Pancreas (tissue), 10 donors: ENCODE measurements around the gene ST7. TPM values are rescaled to one million over a fixed set of nuclear protein-coding genes. Genes with fewer than 3 reads are reported as not detected.

Experiments used
- ATAC-seq, 4 donors: fragments of 200-7000 bp; cut with Tn5 transposase; one replicate each; pipeline versions ENCODE4 v1.8.0 to v1.9.1; 2020; ENCODE audit warnings: mild to moderate bottlenecking in 4 of 4, moderate library complexity in 4 of 4
- DNase-seq, 6 donors: peaks; one replicate each; pipeline ENCODE4 v3.0.0-alpha.2; 2020
- FAIRE-seq: peaks from 2 replicates; lab custom pipeline; 2012; peaks lifted over from hg19 to GRCh38; lab: Jason Lieb, UNC
- H3K27ac ChIP-seq, 4 donors: fragments of 200-600 bp; sonication (generic); 1 replicate in 3 of 4; 2 replicates in 1 of 4; pipeline versions ENCODE4 v1.5.0 to v1.8.0; 2020
- H3K27me3 ChIP-seq, 4 donors: fragments of 200-600 bp; one replicate each; pipeline ENCODE4 v1.8.0; 2021
- H3K36me3 ChIP-seq, 3 donors: fragments of 200-600 bp; sonication (generic) in 1 of 3; one replicate each; pipeline versions ENCODE4 v1.5.0 to v1.8.0; 2020 to 2021
- H3K4me1 ChIP-seq, 3 donors: fragments of 200-600 bp; one replicate each; pipeline ENCODE4 v1.8.0; 2021
- H3K4me3 ChIP-seq, 4 donors: fragments of 200-600 bp; sonication (generic) in 2 of 4; one replicate each; pipeline versions ENCODE4 v1.5.0 to v1.8.0; 2020 to 2021
- H3K9me3 ChIP-seq, 4 donors: fragments of 200-600 bp; one replicate each; pipeline ENCODE4 v1.8.0; 2021
- WGBS, 2 donors: extraction: QIAGEN DNeasy Blood & Tissue Kit; methylation state at CpG; one replicate each; pipeline ENCODE4 v1.1.7; 2013; 5-methylcytosine and 5-hydroxymethylcytosine counted together
- intact Hi-C, 3 donors: fragments of 100-400 bp; cut with DNase I; formaldehyde crosslinking; loops; one replicate each; pipeline versions ENCODE4 v1.11.1 to v1.14.2; 2022
- polyA plus RNA-seq, 2 donors: library from polyadenylated mRNA; stranded (reverse); fragments of 200-250 nt; gene quantifications; one replicate each; pipeline ENCODE4 v1.2.3, GENCODE V29; 2013
- total RNA-seq, 6 donors: library from RNA; stranded (reverse); fragmentation: NEBNext Ultra II Directional in 4 of 6; extraction: Animal tissue kit (Norgen Biotek cat#: 25700) in 4 of 6; gene quantifications; one replicate each; pipeline versions ENCODE4 v1.2.1 to v1.2.4, GENCODE V29; 2021 to 2023
- TF ChIP-seq, protein P1 (sequence below), 4 donors: fragments of 200-600 bp; sonication (generic) in 3 of 4; IDR thresholded peaks; one replicate each; pipeline versions ENCODE4 v1.5.0 to v1.8.0; 2021; ENCODE audit warnings: antibody characterized with exemption in 4 of 4
- donor health status: healthy with polysubstance abuse.
- donor health status: DM: no; HTN: no; CAD: no; lungs with moderate emphysema.
- donor health status: DM: no; HTN: no; CAD: no.
- donor health status: control.
- donor health status: control.
- donor health status: Bipolar disorder and iron deficiency.
- donor health status: DM: yes; HTN: yes; CAD: no.
- donor health status: DM: no; HTN: no; CAD: no.
- donor health status: DM: no; HTN: no; CAD: no.
- donor health status: DM: yes; HTN: yes; CAD: no.

ST7 gene
- total and polyA plus RNA-seq, 8 donors: 8.2 to 20.2 (median 17.1) TPM

DNA sequence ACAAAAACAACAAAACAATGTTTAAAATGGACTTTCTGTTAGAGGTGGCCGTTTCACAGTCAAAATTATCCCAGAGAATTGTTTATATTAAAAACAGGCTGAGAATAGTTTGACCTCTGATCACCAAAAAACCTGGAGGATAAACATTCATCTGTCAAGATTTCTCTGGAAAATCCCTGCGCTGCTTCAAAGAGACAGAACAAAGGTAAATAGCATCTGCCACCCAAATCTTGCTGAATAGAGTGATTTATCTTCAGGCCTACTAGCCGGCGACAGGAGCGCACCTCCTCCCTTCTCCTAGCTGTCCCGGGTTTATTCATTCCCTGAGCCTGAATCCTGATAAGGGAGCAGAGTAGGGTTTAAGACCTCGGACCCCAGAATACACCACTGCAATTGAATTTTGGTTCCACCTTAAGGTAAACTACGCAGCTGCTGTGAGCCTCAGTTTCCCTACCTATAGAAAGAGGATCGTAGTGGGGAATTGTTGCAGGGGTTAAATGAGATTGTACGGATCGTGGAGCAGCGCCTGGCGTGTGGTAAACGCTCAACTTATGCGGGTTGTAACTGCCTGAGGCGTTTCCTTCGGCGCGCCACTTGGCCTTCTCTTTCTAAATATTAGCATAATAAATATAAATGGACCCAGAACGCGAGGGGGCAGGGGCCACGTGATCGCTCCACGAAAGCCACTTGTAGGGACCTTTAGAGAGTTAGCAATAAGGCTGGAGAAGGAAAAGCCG, 498 bp upstream of the ST7 start:
- Histone ChIP-seq H3K9me3 (no peaks in the 10 kb centered on the region), H3K36me3 (no peaks in the 10 kb centered on the region), H3K27ac (peak overlapping the region; percentile 99 to 100 (median 100)), H3K4me1 (peaks cover 10 to 28% (median 21%) of the 10 kb centered on the region in 3 donors), H3K27me3 (no peaks in the 10 kb centered on the region), H3K4me3 (peak overlapping the region; percentile 69 to 96 (median 92))
- peak; percentile 8 to 44 (median 12) for ATAC-seq
- WGBS, 2 donors: 1% methylated on average over 25 of the region's 25 CpGs
- TF ChIP-seq, protein P1, sequence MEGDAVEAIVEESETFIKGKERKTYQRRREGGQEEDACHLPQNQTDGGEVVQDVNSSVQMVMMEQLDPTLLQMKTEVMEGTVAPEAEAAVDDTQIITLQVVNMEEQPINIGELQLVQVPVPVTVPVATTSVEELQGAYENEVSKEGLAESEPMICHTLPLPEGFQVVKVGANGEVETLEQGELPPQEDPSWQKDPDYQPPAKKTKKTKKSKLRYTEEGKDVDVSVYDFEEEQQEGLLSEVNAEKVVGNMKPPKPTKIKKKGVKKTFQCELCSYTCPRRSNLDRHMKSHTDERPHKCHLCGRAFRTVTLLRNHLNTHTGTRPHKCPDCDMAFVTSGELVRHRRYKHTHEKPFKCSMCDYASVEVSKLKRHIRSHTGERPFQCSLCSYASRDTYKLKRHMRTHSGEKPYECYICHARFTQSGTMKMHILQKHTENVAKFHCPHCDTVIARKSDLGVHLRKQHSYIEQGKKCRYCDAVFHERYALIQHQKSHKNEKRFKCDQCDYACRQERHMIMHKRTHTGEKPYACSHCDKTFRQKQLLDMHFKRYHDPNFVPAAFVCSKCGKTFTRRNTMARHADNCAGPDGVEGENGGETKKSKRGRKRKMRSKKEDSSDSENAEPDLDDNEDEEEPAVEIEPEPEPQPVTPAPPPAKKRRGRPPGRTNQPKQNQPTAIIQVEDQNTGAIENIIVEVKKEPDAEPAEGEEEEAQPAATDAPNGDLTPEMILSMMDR (IDR thresholded peaks at IDR 0.05): no peak
- intact Hi-C loops: no loop called here
- FAIRE-seq: no peak
- peak in 5 of 6 donors; percentile 64 to 77 (median 72) for DNase-seq

- DNase-seq: peak; percentile 69 to 82 (median 74)
- H3K4me3 ChIP-seq: peak overlapping the region; percentile 65 to 96 (median 92)
- H3K27ac ChIP-seq: peak overlapping the region; percentile 99 to 100 (median 100)
- peak; percentile 71 to 81 (median 78) for ATAC-seq
- no peak for FAIRE-seq
- H3K36me3 ChIP-seq: no peaks in the 10 kb centered on the region
- no peaks in the 10 kb centered on the region for H3K9me3 ChIP-seq
- TF ChIP-seq, protein P1 (IDR thresholded peaks at IDR 0.05): no peak
- 1% methylated on average over 46 to 63 of the region's 63 CpGs for WGBS, 2 donors
- no peaks in the 10 kb centered on the region for H3K27me3 ChIP-seq
- H3K4me1 ChIP-seq: peaks cover 10 to 28% (median 21%) of the 10 kb centered on the region in 3 donors
- intact Hi-C loops: no loop called here
These were observed 871 bp downstream of the ST7 start for GRCh38 chr7:116953906-116954838.

GRCh38 chr7:116955340-116955739, 2.0 kb downstream of the ST7 start:
- Histone ChIP-seq H3K9me3 (no peaks in the 10 kb centered on the region), H3K27ac (peak overlapping the region in 2 of 4 donors; percentile 100), H3K4me1 (peaks cover 10 to 28% (median 21%) of the 10 kb centered on the region in 3 donors), H3K27me3 (no peaks in the 10 kb centered on the region), H3K36me3 (no peaks in the 10 kb centered on the region), H3K4me3 (peak overlapping the region in 2 of 4 donors; percentile 90 to 96)
- intact Hi-C loops: no loop called here
- FAIRE-seq (no peak), ATAC-seq (no peak), DNase-seq (no peak)
- TF ChIP-seq, protein P1 (IDR thresholded peaks at IDR 0.05): no peak

GRCh38 chr7:116955801-116956476, 2.6 kb downstream of the ST7 start:
- DNase-seq (peak in 3 of 6 donors; percentile 12 to 28 (median 14)), FAIRE-seq (no peak), ATAC-seq (peak in 2 of 4 donors; percentile 7 to 27)
- no peak overlapping the region for H3K4me3 ChIP-seq
- H3K27me3 ChIP-seq: no peaks in the 10 kb centered on the region
- no peaks in the 10 kb centered on the region for H3K36me3 ChIP-seq
- H3K9me3 ChIP-seq: no peaks in the 10 kb centered on the region
- intact Hi-C loops: no loop called here
- peaks cover 10 to 28% (median 21%) of the 10 kb centered on the region in 3 donors for H3K4me1 ChIP-seq
- 40 to 52% methylated on average over 4 of the region's 4 CpGs for WGBS, 2 donors
- H3K27ac ChIP-seq: peak overlapping the region in 2 of 4 donors; percentile 100
- TF ChIP-seq, protein P1 (IDR thresholded peaks at IDR 0.05): no peak
